ENCODE results near the gene PLCB3. TPM values are rescaled to one million over a fixed set of nuclear protein-coding genes. Genes with fewer than 3 reads are reported as not detected.

The PLCB3 gene
- total and polyA plus RNA-seq, 2 of the 13 experiments (the other 11 are each of a cell fraction or from before 2014, with no cell fraction given) = 7.5 to 13.8 TPM

DNA sequence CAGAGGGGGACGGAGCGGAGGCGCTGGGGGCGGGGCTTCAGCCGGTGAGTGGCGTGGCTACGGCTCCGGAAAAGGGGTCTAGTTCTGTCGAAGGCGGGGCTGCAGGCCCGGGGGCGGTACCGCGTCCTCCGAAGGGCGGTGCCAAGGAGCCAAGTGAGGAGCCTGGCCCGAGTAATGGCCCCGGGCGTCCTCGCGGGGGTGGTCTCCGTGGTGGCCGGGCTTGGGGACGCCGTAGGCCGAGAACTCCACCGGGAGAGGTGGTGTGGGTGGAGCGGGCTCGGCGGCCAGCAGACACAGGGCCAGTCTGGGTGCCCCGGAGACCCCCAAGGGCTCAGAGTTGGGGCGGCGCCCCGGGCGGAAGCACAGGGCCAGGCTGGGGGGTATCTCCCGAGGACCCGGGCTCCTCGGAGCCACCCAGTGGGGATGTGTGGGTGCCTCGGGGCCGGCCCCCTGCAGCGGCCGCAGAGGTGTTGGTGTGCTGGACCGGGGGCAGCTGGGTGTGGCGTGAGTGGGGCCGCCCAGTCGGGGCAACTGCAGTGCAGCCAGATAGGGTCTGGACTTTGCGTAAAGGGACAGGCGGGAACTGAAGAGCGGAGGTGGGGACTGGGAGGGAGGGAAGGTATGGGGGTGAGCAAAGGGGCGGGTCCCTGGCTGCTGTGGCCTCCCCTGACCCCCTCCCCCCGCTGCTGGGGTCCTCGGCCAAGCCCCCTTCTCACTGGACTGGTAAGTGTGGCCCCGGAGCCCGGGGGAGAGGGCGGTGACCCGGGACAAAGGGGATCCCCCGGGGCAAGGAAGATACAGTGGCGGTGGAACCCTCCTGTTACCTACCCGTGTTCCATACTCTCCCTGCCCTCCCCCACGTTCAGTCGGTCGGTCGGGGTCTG, 9.6 kb upstream of the PLCB3 start:
- TSS peak; percentile 62 for BruUV-seq (replicated peaks)
- no peaks in the 10 kb centered on the region for H3K9me3 ChIP-seq (ENCODE audit: low read length)
- 1% methylated on average over 28 of the region's 63 CpGs for WGBS (ENCODE audit: low lambda C conversion rate)
- H3K4me2 ChIP-seq (ENCODE audit: low read depth, low read length) = peak overlapping the region; percentile 95
- ChIA-PET POLR2A (interaction anchor here (0.5 to 8.3 kb wide), 20 partner anchors 8 to 90 kb away, joined by 3 to 113 read pairs (median 6); partner anchors contain the start of genes BAD, DNAJC4, ESRRA and MACROD1), CTCF (ENCODE audit: low intra/inter-chr PET ratio, low total read pairs) (no interaction called here)
- peak overlapping the region; percentile 91 for H3K27ac ChIP-seq (ENCODE audit: extremely low read length, insufficient read depth, low read length)
- H4K20me1 ChIP-seq (ENCODE audit: insufficient read depth, low read length) = no peaks in the 10 kb centered on the region
- ATAC-seq (peak; percentile 73), DNase-seq (ENCODE audit: low spot score) (peak; percentile 66), FAIRE-seq (peak; percentile 64)
- no peak overlapping the region for H2AFZ ChIP-seq (ENCODE audit: low read length)
- no peaks in the 10 kb centered on the region; a peak in 1 of 5 replicates for H3K27me3 ChIP-seq (ENCODE audit: control insufficient read depth in 1 of 2, insufficient read depth in 2 of 2, low read length in 2 of 2)
- in situ Hi-C loops (cut with HindIII; ENCODE audit: extremely low pct_ligation_motif_present, low pct_unique_long_range_greater_than_20kb) (loop anchor here (5.0 kb wide), 1 partner anchor 61 kb away; the partner anchor contains the start of gene CATSPERZ), intact Hi-C loops (cut with micrococcal nuclease; ENCODE audit: unreplicated experiment) (loop anchor here (5.0 kb wide), 1 partner anchor 54 kb away; the partner anchor contains the start of gene STIP1)
- H3K9ac ChIP-seq (ENCODE audit: insufficient read depth, low read depth, low read length) = peak overlapping the region; percentile 86
- H3K4me1 ChIP-seq (ENCODE audit: insufficient read depth, low read length) = peaks cover 57% of the 10 kb centered on the region
- H3K79me2 ChIP-seq (ENCODE audit: insufficient read depth, low read length) = peaks cover 26% of the 10 kb centered on the region
- peaks cover 0 to 11% of the 10 kb centered on the region in 2 experiments; a peak in 3 of 5 replicates for H3K36me3 ChIP-seq (replicated peaks in 1 of 2; ENCODE audit: control insufficient read depth in 1 of 2, insufficient read depth in 2 of 2, low read length in 2 of 2)
- H3K4me3 ChIP-seq (replicated peaks in 1 of 3; ENCODE audit: insufficient read depth in 1 of 3, low read depth in 2 of 3, low read length in 3 of 3) = peak overlapping the region; percentile 84 to 93 (median 88)
- TF ChIP-seq, protein P1, sequence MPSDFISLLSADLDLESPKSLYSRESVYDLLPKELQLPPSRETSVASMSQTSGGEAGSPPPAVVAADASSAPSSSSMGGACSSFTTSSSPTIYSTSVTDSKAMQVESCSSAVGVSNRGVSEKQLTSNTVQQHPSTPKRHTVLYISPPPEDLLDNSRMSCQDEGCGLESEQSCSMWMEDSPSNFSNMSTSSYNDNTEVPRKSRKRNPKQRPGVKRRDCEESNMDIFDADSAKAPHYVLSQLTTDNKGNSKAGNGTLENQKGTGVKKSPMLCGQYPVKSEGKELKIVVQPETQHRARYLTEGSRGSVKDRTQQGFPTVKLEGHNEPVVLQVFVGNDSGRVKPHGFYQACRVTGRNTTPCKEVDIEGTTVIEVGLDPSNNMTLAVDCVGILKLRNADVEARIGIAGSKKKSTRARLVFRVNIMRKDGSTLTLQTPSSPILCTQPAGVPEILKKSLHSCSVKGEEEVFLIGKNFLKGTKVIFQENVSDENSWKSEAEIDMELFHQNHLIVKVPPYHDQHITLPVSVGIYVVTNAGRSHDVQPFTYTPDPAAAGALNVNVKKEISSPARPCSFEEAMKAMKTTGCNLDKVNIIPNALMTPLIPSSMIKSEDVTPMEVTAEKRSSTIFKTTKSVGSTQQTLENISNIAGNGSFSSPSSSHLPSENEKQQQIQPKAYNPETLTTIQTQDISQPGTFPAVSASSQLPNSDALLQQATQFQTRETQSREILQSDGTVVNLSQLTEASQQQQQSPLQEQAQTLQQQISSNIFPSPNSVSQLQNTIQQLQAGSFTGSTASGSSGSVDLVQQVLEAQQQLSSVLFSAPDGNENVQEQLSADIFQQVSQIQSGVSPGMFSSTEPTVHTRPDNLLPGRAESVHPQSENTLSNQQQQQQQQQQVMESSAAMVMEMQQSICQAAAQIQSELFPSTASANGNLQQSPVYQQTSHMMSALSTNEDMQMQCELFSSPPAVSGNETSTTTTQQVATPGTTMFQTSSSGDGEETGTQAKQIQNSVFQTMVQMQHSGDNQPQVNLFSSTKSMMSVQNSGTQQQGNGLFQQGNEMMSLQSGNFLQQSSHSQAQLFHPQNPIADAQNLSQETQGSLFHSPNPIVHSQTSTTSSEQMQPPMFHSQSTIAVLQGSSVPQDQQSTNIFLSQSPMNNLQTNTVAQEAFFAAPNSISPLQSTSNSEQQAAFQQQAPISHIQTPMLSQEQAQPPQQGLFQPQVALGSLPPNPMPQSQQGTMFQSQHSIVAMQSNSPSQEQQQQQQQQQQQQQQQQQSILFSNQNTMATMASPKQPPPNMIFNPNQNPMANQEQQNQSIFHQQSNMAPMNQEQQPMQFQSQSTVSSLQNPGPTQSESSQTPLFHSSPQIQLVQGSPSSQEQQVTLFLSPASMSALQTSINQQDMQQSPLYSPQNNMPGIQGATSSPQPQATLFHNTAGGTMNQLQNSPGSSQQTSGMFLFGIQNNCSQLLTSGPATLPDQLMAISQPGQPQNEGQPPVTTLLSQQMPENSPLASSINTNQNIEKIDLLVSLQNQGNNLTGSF (CRISPR knock-in tag; IDR thresholded peaks at IDR 0.05) = peak; percentile 56; the same call in 1 of the 2 replicates
- no peak for TF ChIP-seq ZNF17 (CRISPR knock-in tag; IDR thresholded peaks at IDR 0.05)
- peak; percentile 42; the same call in 1 of the 2 replicates for TF ChIP-seq ZNF746 (CRISPR knock-in tag; IDR thresholded peaks at IDR 0.05)
- no peak for TF ChIP-seq ZNF879 (CRISPR knock-in tag; IDR thresholded peaks at IDR 0.05)
- TF ChIP-seq ZNF484 (CRISPR knock-in tag; IDR thresholded peaks at IDR 0.05; ENCODE audit: borderline replicate concordance, low read depth) = no peak
- TF ChIP-seq POLR2A (IDR thresholded peaks at IDR 0.05; ENCODE audit: insufficient read depth in 1 of 2, low read depth in 2 of 2, low read length in 2 of 2) = peak in 1 of 2 experiments; percentile 44; a peak in 2 of 4 replicates
- no peak for TF ChIP-seq GFI1 (CRISPR knock-in tag; IDR thresholded peaks at IDR 0.05; ENCODE audit: borderline replicate concordance)
- TF ChIP-seq RBFOX2 (IDR thresholded peaks at IDR 0.05; ENCODE audit: low read depth, low read length) = peak; percentile 69
- TF ChIP-seq, protein P2, sequence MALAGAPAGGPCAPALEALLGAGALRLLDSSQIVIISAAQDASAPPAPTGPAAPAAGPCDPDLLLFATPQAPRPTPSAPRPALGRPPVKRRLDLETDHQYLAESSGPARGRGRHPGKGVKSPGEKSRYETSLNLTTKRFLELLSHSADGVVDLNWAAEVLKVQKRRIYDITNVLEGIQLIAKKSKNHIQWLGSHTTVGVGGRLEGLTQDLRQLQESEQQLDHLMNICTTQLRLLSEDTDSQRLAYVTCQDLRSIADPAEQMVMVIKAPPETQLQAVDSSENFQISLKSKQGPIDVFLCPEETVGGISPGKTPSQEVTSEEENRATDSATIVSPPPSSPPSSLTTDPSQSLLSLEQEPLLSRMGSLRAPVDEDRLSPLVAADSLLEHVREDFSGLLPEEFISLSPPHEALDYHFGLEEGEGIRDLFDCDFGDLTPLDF (CRISPR knock-in tag; IDR thresholded peaks at IDR 0.05) = no peak
- 0 out of 2 replicates have a peak, but pooled peaks have one; percentile 39 for TF ChIP-seq ZMAT3 (CRISPR knock-in tag; conservative IDR thresholded peaks at IDR 0.05)
- TF ChIP-seq, protein P3, sequence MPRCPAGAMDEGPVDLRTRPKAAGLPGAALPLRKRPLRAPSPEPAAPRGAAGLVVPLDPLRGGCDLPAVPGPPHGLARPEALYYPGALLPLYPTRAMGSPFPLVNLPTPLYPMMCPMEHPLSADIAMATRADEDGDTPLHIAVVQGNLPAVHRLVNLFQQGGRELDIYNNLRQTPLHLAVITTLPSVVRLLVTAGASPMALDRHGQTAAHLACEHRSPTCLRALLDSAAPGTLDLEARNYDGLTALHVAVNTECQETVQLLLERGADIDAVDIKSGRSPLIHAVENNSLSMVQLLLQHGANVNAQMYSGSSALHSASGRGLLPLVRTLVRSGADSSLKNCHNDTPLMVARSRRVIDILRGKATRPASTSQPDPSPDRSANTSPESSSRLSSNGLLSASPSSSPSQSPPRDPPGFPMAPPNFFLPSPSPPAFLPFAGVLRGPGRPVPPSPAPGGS (CRISPR knock-in tag; IDR thresholded peaks at IDR 0.05) = no peak; the same call in 1 of the 2 replicates
- no peak for TF ChIP-seq U2AF2 (IDR thresholded peaks at IDR 0.05; ENCODE audit: low read depth, low read length)
- no peak for TF ChIP-seq NFE2L2 (IDR thresholded peaks at IDR 0.05; ENCODE audit: low read length)
- peak; percentile 47 for TF ChIP-seq ZNF790 (CRISPR knock-in tag; IDR thresholded peaks at IDR 0.05; ENCODE audit: borderline replicate concordance)
- TF ChIP-seq SALL2 (CRISPR knock-in tag; IDR thresholded peaks at IDR 0.05) = 0 out of 2 replicates have a peak, but pooled peaks have one; percentile 9
- TF ChIP-seq ZSCAN25 (CRISPR knock-in tag; IDR thresholded peaks at IDR 0.05) = no peak
